ENCODE data around the gene PMF1.

PMF1 gene

DNA sequence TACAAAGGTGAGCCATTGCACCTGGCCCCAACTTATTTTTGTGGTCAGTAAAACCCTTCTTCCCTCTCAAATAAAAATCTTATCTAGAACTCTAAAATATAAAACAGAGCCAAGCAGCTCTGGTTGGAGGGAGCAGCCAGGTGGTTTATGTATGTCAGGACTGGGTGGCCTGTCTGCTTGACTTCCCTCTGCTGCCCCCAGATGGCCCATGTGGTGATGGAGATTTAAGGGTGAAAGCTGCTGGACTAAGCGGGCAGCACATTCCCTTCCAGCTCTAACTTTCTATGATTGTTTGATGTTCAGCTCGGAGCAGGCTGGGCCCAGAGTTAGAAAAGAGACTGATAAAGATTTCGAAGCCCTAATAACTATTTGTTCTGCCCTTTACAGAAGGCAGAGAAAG is 47.0 kb downstream of the PMF1 start:
- in situ Hi-C loops (cut with MboI; ENCODE audit: low sequenced_read_pairs, unreplicated experiment): no loop called here
- no peak for DNase-seq (ENCODE audit: low spot score)
- TF ChIP-seq, protein P1, sequence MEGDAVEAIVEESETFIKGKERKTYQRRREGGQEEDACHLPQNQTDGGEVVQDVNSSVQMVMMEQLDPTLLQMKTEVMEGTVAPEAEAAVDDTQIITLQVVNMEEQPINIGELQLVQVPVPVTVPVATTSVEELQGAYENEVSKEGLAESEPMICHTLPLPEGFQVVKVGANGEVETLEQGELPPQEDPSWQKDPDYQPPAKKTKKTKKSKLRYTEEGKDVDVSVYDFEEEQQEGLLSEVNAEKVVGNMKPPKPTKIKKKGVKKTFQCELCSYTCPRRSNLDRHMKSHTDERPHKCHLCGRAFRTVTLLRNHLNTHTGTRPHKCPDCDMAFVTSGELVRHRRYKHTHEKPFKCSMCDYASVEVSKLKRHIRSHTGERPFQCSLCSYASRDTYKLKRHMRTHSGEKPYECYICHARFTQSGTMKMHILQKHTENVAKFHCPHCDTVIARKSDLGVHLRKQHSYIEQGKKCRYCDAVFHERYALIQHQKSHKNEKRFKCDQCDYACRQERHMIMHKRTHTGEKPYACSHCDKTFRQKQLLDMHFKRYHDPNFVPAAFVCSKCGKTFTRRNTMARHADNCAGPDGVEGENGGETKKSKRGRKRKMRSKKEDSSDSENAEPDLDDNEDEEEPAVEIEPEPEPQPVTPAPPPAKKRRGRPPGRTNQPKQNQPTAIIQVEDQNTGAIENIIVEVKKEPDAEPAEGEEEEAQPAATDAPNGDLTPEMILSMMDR (IDR thresholded peaks at IDR 0.05; ENCODE audit: borderline replicate concordance, control extremely low read depth, extremely low read depth, insufficient read depth, missing control alignments): peak; percentile 11

DNA sequence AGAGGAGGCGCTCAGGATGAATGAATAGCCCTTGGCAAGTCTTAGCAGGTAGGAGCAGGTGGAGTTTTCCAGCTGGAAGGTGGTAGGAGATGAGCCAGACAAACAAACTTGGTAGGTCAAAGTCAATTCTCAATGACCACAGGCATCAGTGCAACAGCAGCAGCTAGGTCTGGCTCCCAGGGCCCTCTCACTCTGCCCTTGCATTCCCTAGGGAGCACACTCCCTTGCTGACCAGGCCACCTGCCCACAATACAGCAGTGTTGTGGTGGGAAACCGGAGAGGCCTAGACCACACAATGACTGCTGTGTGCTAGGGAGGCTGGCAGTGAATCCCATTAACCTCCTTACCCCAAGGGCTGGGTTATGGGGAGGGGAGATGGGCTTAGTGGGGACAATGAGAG is 48.1 kb downstream of the PMF1 start:
- in situ Hi-C loops (cut with MboI; ENCODE audit: low sequenced_read_pairs, unreplicated experiment): no loop called here

GRCh38 chr1:156262461-156263287 is 49.9 kb downstream of the PMF1 start:
- in situ Hi-C loops (cut with MboI; ENCODE audit: low sequenced_read_pairs, unreplicated experiment): no loop called here
- TF ChIP-seq, protein P1 (IDR thresholded peaks at IDR 0.05; ENCODE audit: borderline replicate concordance, control extremely low read depth, extremely low read depth, insufficient read depth, missing control alignments): no peak
- no peak for DNase-seq (ENCODE audit: low spot score)

More for the DNA sequence above, 48.1 kb downstream of the PMF1 start:
- TF ChIP-seq, protein P1 (IDR thresholded peaks at IDR 0.05; ENCODE audit: borderline replicate concordance, control extremely low read depth, extremely low read depth, insufficient read depth, missing control alignments): no peak
- DNase-seq (ENCODE audit: low spot score): no peak

GRCh38 chr1:156263288-156263655 is 50.5 kb downstream of the PMF1 start:
- in situ Hi-C loops (cut with MboI; ENCODE audit: low sequenced_read_pairs, unreplicated experiment): no loop called here
- TF ChIP-seq, protein P1 (IDR thresholded peaks at IDR 0.05; ENCODE audit: borderline replicate concordance, control extremely low read depth, extremely low read depth, insufficient read depth, missing control alignments): no peak
- DNase-seq (ENCODE audit: low spot score): no peak

GRCh38 chr1:156266051-156266450 is 53.2 kb downstream of the PMF1 start:
- no peak for DNase-seq (ENCODE audit: low spot score)
- in situ Hi-C loops (cut with MboI; ENCODE audit: low sequenced_read_pairs, unreplicated experiment): no loop called here
- TF ChIP-seq, protein P1 (IDR thresholded peaks at IDR 0.05; ENCODE audit: borderline replicate concordance, control extremely low read depth, extremely low read depth, insufficient read depth, missing control alignments): no peak

- in situ Hi-C loops (cut with MboI; ENCODE audit: low sequenced_read_pairs, unreplicated experiment): no loop called here
- TF ChIP-seq, protein P1 (IDR thresholded peaks at IDR 0.05; ENCODE audit: borderline replicate concordance, control extremely low read depth, extremely low read depth, insufficient read depth, missing control alignments): no peak
- DNase-seq (ENCODE audit: low spot score): no peak
Observed at GRCh38 chr1:156268336-156268735, 55.5 kb downstream of the PMF1 start.

Measured in GM13976 (cell line).